Epithelial cell of esophagus (primary cell): ENCODE results near the gene HSPA4L.
A peak's percentile ranks its signal among the peaks of the same experiment; 100 is the strongest.

Source experiments
- DNase-seq: peaks from one replicate; pipeline ENCODE4 v3.0.0; 2010; ENCODE audit warnings: low read depth
- H3K4me3 ChIP-seq: 2 replicates; pipeline ENCODE4 v1.5.1; 2011; ENCODE audit warnings: mild to moderate bottlenecking, low read length, control low read depth
- TF ChIP-seq, protein P1 (sequence below): IDR thresholded peaks from 2 replicates; pipeline ENCODE4 v1.5.1; 2011; ENCODE audit warnings: low read depth, mild to moderate bottlenecking, low read length, control low read depth, inconsistent platforms; ENCODE audit not compliant: insufficient read depth; ENCODE audit errors: missing control alignments

HSPA4L gene

DNA sequence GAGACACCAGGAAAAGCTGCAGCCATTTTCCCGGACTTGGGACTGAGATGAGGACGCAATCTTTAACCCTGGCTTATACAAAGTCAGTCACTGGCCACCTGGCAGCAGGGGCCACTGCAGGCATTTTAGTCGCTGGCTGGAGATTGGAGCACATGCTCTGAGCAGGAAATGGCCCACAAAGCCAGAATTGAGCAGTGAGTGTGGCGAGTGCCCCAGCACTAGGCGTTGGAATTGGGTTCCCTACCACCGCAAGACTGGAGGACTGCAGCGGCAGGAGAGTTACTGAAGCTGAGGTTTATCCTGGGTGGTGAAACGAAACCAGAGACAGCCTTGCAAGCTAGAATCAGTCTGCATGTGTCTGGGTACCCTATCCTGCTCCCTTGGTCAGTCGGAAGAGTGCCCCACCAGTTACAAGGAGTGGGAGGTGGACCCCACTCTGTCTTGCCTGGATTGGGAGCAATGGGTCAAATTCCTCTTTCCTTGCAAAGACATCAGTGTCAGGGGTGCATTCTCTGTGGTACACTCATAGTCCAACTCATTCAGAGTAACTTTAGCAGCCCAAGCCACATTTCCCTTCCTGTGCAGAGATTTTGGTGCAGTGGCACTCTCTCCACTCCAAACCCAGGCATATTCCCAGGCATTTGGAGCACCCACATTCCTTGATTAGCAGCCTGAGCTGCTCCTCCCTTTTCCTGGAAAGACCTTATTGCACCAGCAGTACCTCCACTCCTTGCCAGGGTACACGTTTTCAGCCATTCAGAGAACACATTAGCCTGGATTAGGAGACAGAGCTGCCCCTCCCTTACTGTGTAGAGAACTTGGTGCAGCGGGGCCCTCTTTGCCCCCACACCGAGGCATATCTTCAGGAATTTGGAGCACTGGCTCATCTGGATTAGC, 61.8 kb downstream of the HSPA4L start:
- H3K4me3 ChIP-seq = no peak overlapping the region
- TF ChIP-seq, protein P1, sequence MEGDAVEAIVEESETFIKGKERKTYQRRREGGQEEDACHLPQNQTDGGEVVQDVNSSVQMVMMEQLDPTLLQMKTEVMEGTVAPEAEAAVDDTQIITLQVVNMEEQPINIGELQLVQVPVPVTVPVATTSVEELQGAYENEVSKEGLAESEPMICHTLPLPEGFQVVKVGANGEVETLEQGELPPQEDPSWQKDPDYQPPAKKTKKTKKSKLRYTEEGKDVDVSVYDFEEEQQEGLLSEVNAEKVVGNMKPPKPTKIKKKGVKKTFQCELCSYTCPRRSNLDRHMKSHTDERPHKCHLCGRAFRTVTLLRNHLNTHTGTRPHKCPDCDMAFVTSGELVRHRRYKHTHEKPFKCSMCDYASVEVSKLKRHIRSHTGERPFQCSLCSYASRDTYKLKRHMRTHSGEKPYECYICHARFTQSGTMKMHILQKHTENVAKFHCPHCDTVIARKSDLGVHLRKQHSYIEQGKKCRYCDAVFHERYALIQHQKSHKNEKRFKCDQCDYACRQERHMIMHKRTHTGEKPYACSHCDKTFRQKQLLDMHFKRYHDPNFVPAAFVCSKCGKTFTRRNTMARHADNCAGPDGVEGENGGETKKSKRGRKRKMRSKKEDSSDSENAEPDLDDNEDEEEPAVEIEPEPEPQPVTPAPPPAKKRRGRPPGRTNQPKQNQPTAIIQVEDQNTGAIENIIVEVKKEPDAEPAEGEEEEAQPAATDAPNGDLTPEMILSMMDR = no peak

DNA sequence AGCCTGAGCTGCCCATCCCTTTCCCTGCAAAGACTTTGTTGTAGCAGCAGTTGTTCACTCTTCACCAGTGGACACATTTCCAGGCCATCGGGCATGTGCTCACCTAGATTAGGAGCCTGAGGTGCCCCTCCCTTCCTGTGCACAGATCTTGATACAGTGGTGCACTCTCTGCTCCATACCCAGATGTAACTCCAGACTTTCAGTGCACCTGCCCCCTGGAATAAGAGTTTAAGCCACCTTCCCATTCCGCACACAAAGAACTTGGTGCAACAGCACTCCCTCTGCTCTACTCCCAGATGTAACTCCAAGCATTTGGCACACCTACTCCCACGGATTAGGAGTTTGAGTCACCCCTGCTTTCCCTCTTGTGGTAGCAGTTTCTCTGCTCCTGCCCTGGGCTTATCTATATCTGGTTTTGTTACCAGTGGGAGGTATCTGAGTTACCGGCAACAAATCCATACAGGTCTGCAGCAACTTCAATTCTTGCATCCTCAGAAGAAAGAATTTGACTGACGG, 62.5 kb downstream of the HSPA4L start:
- DNase-seq = peak; percentile 37
- H3K4me3 ChIP-seq = no peak overlapping the region
- TF ChIP-seq, protein P1 = no peak

More for the DNA sequence above, 61.8 kb downstream of the HSPA4L start:
- DNase-seq = no peak

DNA sequence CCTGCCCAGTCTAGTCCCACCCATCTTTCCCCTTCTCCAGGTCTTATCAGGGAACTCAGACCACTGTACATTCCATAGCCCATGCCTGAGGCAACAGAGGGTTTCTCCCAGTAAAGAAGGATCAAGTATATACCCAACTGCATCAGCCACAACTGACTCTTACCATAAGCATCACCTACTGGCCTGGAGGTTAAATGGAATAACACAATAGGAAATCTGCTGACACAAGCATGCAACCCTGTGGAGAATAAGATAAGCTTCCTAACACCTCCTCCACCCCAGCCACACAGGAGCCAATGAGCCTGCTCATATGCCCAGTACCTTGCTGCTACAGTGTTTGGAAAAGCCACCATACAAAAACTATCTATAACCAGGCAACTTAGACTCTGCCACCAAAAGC, 63.9 kb downstream of the HSPA4L start:
- TF ChIP-seq, protein P1 = no peak
- no peak overlapping the region for H3K4me3 ChIP-seq
- DNase-seq = no peak

DNA sequence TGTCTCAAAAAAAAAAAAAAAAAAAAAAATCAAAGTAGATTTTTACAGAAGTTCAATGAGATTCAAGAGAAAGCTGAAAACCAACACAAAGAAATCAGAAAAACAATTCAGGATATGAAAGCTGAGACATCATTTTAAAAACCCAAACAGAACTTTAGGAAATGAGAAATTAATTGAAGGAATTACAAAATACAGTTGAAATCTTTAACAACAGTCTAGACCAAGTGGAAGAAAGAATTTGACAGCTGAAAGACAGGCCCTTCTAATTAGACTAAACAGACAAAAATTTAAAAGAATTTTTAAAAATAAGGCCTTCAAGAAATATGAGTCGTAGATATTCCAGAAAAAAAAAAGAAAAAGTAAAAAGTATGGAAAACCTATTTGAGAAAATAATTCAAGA, 64.6 kb downstream of the HSPA4L start:
- TF ChIP-seq, protein P1 = no peak
- DNase-seq = no peak
- H3K4me3 ChIP-seq = no peak overlapping the region

DNA sequence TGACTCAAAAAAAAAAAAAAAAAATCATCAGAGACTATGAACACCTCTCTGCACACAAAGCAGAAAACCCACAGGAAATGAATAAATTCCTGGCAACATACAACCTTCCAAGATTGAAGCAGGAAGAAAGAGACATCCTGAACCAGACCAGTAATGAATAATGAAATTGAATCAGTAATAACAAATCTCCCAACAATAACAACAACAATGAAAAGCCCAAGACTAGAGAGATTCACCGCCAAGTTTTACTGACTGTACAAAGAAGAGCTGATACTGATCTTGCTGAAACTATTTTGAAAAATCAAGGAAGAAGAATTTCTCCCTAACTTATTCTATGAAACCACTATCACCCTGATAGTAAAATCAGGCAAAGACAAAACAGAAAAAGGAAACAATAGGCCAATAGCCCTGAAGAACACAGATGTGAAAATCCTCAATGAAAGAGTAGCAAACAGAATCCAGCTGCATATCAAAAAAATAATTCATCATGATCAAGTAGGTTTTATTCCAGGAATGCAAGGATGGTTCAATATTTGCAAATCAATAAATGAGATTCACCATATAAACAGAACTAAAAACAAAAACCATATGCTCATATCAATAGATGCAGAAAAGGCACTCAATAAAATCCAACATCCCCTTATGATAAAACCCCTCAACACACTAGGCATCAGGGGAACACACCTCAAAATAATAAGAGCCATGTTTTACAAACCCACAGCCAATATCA, 67.5 kb downstream of the HSPA4L start:
- TF ChIP-seq, protein P1 = no peak
- no peak for DNase-seq

DNA sequence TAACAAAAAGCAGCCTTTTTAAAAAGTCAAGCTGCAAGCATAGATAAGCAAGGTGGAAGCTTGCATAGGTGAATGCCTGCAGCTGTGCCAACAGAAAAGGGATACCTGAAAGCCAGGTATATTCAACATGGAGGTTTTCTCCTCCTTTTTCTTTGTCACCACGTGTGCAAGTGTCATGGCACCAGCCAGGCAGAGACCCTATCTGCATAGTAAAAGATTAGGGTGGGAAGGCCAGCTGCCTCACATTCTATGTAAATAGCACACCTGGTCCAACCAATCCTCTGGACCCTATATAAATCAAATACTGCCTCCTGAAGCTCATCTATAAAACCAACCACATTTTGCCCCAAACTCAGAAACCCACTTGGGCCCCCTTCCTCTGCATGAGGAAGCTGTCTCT, 70.5 kb downstream of the HSPA4L start:
- H3K4me3 ChIP-seq = no peak overlapping the region
- no peak for DNase-seq
- TF ChIP-seq, protein P1 = no peak

More for the DNA sequence above, 67.5 kb downstream of the HSPA4L start:
- H3K4me3 ChIP-seq = no peak overlapping the region
